Measurements from ENCODE around the gene DENND4A. TPM values are rescaled to one million over a fixed set of nuclear protein-coding genes. Genes with fewer than 3 reads are reported as not detected.

Gene DENND4A
- total RNA-seq, 6 donors from 2014 or later = 20.9 to 66.4 (median 30.8) TPM

DNA sequence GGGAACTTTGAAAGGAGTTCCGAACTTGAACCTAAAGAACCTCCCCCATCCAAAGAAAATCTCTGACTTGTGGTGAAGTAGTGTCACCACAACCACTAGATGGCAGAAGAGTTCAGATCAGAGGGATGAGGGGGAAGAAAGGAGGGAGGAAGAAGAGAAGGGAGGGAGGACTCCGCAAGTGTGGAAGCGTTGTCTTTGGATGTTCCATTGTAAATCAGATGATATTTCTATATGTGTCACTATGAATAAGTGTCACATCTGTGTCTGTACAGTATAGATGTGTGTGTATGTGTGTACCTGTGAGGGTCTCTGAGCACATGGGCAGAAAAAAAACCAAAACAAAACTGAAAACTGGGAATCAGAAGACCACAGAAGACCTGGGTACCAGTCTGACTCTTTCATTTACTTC is 153.4 kb downstream of the DENND4A start:
- H3K27ac ChIP-seq = no peak overlapping the region
- no peaks in the 10 kb centered on the region for H3K36me3 ChIP-seq
- H3K27me3 ChIP-seq = no peaks in the 10 kb centered on the region
- no peak overlapping the region for H3K4me3 ChIP-seq
- DNase-seq (no peak), ATAC-seq (ENCODE audit: low FRiP score in 2 of 2) (peak; percentile 82 to 85)
- WGBS, 2 donors = 0 to 2% methylated on average over 3 of the region's 3 CpGs
- no peaks in the 10 kb centered on the region for H3K9me3 ChIP-seq
- no peak for TF ChIP-seq EP300 (IDR thresholded peaks at IDR 0.05)
- TF ChIP-seq POLR2AphosphoS5 (IDR thresholded peaks at IDR 0.05) = no peak
- TF ChIP-seq, protein P1, sequence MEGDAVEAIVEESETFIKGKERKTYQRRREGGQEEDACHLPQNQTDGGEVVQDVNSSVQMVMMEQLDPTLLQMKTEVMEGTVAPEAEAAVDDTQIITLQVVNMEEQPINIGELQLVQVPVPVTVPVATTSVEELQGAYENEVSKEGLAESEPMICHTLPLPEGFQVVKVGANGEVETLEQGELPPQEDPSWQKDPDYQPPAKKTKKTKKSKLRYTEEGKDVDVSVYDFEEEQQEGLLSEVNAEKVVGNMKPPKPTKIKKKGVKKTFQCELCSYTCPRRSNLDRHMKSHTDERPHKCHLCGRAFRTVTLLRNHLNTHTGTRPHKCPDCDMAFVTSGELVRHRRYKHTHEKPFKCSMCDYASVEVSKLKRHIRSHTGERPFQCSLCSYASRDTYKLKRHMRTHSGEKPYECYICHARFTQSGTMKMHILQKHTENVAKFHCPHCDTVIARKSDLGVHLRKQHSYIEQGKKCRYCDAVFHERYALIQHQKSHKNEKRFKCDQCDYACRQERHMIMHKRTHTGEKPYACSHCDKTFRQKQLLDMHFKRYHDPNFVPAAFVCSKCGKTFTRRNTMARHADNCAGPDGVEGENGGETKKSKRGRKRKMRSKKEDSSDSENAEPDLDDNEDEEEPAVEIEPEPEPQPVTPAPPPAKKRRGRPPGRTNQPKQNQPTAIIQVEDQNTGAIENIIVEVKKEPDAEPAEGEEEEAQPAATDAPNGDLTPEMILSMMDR (IDR thresholded peaks at IDR 0.05) = peak; percentile 41 to 77 (median 69)
- H3K4me1 ChIP-seq = peaks cover 8 to 19% (median 14%) of the 10 kb centered on the region in 4 donors

DNA sequence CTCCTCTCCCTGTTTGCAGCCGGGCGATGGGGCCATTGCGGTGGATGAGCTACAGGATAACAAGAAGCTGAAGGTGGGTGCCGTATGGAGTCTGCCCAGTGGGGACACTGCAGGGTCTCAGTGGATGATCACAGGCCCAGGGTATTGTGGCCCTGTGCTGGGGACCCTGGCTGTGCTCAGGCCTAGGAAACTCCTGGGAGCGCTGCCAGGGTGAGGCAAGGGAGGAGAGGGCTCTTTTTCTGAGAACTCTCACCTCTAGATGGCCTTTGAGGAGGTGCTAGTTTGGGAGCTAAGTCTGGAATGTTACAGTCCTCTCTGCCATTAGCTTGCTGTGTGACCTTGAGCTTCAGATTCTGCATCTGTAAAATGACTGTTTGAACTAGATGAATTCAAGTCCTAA is 154.0 kb downstream of the DENND4A start:
- Histone ChIP-seq H3K9me3 (no peaks in the 10 kb centered on the region), H3K4me3 (no peak overlapping the region), H3K4me1 (peaks cover 8 to 19% (median 14%) of the 10 kb centered on the region in 4 donors), H3K27me3 (no peaks in the 10 kb centered on the region), H3K36me3 (no peaks in the 10 kb centered on the region), H3K27ac (no peak overlapping the region)
- DNase-seq (no peak), ATAC-seq (ENCODE audit: low FRiP score in 2 of 2) (no peak)
- TF ChIP-seq POLR2AphosphoS5 (IDR thresholded peaks at IDR 0.05) = no peak
- TF ChIP-seq POLR2A (IDR thresholded peaks at IDR 0.05) = no peak
- TF ChIP-seq, protein P1 (IDR thresholded peaks at IDR 0.05) = no peak
- TF ChIP-seq EP300 (IDR thresholded peaks at IDR 0.05) = no peak
- WGBS, 2 donors = 86 to 92% methylated on average over 5 of the region's 5 CpGs

DNA sequence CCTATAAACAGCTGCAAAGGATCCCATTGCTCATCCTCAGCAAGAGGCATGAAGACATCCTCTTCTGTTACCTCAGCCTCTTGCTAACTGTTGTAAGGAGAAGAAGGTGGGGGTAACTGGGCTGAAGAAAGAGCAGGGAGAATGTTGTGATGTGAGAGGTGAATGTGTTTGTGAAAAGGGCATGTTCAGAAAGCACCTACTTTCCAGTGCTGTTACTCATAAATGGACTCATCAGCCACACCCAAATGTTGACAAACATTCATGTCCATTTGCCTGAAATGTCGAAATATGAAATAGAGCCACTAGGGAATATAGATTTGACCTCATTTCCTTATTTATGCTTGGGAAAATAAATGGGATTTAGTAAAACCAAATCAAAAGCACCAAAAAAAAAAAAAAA is 157.7 kb downstream of the DENND4A start:
- Histone ChIP-seq H3K4me3 (no peak overlapping the region), H3K9me3 (no peaks in the 10 kb centered on the region), H3K27me3 (no peaks in the 10 kb centered on the region), H3K27ac (no peak overlapping the region), H3K36me3 (no peaks in the 10 kb centered on the region), H3K4me1 (peaks cover 8 to 10% (median 8%) of the 10 kb centered on the region in 4 donors)
- DNase-seq (no peak), ATAC-seq (ENCODE audit: low FRiP score in 2 of 2) (no peak)
- TF ChIP-seq EP300 (IDR thresholded peaks at IDR 0.05) (no peak), POLR2A (IDR thresholded peaks at IDR 0.05) (no peak), POLR2AphosphoS5 (IDR thresholded peaks at IDR 0.05) (no peak)
- TF ChIP-seq, protein P1 (IDR thresholded peaks at IDR 0.05) = no peak
- WGBS, 2 donors = 82 to 85% methylated on average over 1 of the region's 1 CpG

DNA sequence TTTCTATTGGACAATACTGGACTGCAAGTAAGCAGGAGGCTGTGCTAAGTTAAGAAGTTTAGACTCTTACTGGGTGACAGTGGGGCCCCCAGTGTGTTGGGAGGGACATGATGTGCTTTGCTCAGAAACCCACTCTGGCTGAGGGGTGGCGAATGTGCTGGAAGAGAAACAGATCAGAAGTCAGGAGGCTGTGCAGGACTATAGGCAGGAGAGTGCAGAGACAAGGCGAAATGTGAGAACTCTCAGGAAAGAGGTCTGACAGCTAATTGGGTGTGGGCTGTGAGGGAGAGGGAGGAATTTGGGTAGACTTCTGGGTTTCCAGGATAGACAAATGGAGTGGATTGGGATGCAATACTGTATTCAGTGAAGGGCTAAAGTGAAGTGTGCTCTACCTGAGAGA is 158.3 kb downstream of the DENND4A start:
- no peaks in the 10 kb centered on the region for H3K36me3 ChIP-seq
- no peak overlapping the region for H3K4me3 ChIP-seq
- no peaks in the 10 kb centered on the region for H3K27me3 ChIP-seq
- DNase-seq (no peak), ATAC-seq (ENCODE audit: low FRiP score in 2 of 2) (no peak)
- H3K4me1 ChIP-seq = peaks cover 5 to 7% (median 6%) of the 10 kb centered on the region in 4 donors
- TF ChIP-seq EP300 (IDR thresholded peaks at IDR 0.05) (no peak), POLR2AphosphoS5 (IDR thresholded peaks at IDR 0.05) (no peak), POLR2A (IDR thresholded peaks at IDR 0.05) (no peak)
- TF ChIP-seq, protein P1 (IDR thresholded peaks at IDR 0.05) = no peak
- no peaks in the 10 kb centered on the region for H3K9me3 ChIP-seq
- H3K27ac ChIP-seq = no peak overlapping the region
- 94 to 98% methylated on average over 2 of the region's 2 CpGs for WGBS, 2 donors

DNA sequence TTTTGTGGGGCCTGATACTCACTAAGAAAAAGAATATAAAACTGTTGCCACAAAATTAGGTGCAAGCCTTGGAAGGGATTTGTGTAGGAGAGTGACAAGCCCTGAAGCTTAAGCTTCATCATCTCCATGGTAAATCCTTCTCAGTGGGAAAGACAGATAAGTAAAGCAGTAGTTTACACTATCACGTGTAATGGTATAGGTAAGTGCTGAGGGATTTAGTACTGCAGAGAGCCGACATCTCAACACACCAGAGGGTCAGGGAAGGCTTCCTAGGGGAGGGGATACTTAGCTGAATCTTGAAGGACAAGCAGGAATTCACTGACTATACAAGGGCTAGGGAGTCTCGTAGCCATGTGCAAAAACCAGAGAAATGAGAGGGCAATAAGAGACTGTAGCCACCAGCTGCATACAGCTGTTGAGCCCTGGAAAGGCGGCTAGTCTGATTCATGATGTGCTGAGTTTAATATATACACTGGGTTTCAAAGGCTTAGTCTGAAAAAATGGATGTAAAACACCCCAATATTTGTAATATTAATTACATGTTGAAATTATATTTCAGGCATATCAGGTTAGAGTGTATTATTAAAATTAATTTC is 159.2 kb downstream of the DENND4A start:
- ATAC-seq (ENCODE audit: low FRiP score in 2 of 2) (no peak), DNase-seq (no peak)
- Histone ChIP-seq H3K36me3 (no peaks in the 10 kb centered on the region), H3K9me3 (no peaks in the 10 kb centered on the region), H3K27me3 (no peaks in the 10 kb centered on the region), H3K4me1 (no peaks in the 10 kb centered on the region), H3K27ac (no peak overlapping the region), H3K4me3 (no peak overlapping the region)
- TF ChIP-seq, protein P1 (IDR thresholded peaks at IDR 0.05) = no peak
- no peak for TF ChIP-seq EP300 (IDR thresholded peaks at IDR 0.05)
- TF ChIP-seq POLR2AphosphoS5 (IDR thresholded peaks at IDR 0.05) = peak in 1 of 2 donors; percentile 17
- TF ChIP-seq POLR2A (IDR thresholded peaks at IDR 0.05) = no peak
- 63 to 77% methylated on average over 4 of the region's 4 CpGs for WGBS, 2 donors
